Stimulated activated CD4-positive, alpha-beta T cell treated with anti-CD3 and anti-CD28 coated beads, Interleukin-1b, Interleukin-23, amount 100 ng/mL, for 4 hours (primary cell): ENCODE results near the gene CAMTA1.

Experiments
- DNase-seq, 2 donors: peaks; one replicate each; pipeline ENCODE4 v3.0.0-alpha.2; 2020; ENCODE audit warnings: low read depth in 2 of 2

The CAMTA1 gene

DNA sequence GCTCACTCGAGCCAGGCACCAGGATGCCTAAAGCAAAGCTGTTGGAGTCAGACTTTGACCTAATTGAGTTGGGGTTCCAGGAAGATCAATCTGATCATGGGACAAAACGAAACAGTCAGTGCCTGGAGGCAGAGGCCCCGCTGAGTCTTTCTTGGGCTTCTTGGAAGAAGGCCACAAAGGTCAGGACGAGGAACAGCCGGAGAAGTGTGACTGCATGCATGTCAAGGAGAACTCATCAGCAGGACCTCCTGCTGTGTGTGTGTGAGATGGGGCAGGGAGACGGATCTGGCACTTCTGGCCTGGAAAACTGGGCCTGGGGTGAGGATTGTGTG is 190.8 kb downstream of the CAMTA1 start:
- no peak for DNase-seq

DNA sequence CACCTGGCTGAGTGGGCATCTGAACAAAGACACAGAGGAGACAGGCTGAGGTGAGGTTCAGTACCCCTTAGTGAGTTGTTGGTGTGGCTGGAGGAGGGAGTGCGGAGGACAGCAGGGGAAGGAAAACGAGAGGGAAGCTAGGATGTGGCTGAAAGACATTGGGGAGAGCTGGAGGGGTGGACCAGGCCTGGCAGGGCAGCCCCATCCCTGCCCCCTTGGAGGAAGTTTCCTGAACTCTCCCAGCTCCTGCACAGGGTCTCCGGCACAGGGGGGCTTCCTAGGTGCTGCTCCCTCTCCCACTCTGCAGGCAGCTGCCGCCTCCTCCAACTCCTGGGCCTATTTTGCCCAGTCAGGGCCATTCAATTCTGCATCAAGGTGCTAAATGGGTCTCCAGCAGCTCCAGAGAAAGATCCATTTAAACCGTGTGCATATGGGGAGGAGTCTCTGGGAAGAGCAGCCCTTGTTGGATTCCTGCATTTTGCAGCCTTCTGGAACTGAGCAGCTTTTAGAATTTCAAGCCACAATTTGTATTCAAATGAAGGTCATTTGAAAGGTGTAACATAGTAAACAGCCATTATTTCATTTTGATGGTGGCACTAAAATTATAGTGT is 193.9 kb downstream of the CAMTA1 start:
- no peak for DNase-seq

DNA sequence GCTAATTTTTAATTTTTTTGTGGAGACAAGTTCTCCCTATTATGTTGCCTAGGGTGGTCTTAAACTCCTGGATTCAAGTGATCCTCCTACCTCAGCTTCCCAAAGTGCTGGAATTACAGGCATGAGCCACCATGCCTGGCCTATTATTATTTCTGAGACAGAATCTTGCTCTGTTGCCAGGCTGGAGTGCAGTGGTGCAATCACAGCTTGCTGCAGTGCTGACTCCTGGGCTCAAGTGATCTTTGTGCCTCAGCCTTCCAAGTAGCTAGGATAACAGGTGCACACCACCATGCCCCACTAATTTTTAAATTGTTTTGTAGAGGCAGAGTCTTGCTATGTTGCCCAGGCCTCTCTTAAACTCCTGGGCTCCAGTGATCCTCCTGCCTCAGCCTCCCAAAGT is 196.3 kb downstream of the CAMTA1 start:
- no peak for DNase-seq

DNA sequence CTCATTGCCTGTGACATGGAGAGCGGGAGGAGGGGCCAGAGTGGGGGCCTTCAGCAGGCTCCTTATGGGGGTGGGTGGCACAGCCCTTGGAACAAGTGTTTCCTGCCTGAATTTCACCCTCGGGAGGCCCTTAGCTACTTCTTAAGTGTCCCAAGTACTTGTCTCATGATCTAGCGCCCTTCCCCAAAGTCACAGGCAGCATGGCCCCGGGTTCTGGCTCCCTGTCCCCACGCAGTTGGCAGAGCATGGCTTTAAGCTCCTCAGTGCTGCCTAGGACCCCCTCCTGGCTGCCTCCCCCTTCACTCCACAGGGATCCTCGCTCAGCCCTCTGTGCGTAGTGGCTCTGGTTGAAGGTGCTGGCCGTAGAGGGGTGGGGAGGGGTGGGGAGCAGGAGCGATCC is 197.2 kb downstream of the CAMTA1 start:
- no peak for DNase-seq

DNA sequence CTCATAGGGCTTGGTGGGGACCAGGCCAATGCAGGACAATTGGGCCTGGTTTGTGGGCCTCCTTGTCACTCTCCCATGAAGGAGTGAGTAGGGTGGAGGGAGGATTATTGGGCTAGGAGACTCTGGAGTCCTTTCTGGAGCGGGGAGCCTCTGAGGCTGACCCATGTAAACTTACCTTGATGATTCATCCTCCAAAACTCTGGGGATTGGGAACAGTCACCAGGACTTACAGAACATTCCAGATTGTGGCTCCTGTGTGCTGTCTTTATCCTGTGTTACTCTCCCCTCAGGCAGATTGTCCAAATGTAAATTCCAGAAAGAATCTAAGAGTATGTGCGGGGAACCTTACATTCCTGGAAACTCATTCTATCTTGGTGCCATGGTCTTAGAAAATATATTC is 197.6 kb downstream of the CAMTA1 start:
- DNase-seq = no peak

DNA sequence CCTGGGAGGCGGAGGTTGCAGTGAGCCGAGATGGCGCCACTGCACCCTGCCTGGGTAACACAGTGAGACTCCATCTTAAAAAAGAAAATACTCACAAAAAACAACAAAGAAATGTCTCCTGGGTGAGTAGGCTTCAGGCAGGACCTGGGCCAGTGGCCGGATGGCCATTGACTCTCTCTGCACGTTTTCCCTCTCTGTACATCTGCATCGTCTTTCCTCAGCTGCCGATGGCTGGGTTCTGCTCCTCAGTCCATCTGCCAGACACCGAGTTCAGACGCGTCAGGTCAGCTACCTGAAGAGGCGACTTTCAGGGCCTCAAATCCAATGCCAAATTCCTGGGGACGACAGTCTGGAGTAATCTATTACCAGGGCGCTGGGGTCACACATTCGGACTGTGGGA is 199.3 kb downstream of the CAMTA1 start:
- DNase-seq = no peak

DNA sequence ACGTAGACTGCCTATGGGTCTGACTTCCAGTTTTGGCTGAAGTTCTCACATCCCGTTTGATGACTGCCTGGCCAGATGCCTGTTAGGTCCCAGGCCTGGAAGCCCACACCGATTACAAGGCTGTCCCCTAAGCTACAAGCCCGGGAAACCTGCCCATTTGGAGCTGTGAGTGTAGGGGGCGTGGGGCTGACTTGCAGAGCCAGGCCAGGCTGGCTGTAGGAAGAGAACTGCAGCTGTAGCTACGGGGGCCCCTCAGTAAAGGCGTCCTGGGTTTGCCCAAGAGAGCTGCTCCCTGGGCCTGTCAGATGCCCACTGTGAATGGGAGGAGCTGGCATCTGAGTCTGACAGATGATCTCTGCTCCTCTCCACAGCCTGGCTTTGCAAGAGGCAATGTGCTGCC is 199.7 kb downstream of the CAMTA1 start:
- DNase-seq = no peak

DNA sequence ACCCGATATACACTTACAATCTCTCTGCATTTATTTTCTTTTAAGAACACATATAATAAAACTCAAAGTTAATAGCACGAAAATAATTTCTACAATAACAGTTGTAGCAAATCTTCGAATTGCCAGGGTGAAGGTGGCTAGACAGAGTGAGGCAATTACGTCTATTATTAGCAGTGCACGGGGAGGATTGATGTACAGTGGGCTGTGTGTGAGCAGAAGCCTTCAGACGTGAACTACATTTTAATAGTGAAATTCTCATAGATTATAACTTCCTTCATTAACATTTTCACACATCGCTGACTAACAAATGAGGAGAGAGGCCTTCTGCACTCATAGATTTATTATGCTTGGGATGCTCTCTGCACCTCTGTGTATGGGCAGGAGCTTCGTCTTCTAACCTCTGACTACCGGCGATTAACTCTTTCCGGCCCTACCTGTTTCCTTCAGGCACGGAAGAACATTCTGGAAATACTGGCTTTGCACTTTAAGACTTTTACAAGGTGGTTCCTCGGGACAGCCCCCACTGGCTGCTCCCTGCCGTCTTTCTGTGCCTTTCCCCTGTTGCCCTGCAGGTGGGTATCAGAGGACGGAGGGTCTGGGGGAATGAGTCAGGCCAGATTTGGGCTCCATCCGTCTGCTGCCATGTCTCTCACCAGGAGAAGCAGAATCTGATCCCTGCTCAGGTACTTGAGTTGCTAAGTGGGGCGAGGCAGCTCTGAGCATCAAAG is 200.5 kb downstream of the CAMTA1 start:
- DNase-seq = no peak

DNA sequence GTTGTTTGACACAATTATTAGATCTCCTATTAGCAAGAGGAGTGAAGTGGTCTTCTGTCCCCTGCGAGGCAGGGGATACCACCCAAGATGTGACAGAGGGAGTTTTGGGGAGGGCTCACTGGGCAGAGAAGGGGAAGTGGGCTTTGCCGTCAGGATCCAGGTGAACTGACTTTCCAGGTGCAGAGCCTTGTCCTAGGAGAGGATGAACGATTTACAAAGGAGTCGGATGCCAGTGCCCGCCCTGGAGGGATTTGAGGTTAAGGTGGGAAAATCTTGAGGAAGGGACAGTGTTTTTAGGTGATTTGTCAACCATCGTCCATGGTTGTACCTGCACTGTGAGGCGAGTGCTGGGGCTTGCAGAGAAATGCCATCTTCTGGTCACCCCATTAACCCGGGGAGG is 201.0 kb downstream of the CAMTA1 start:
- DNase-seq = no peak

DNA sequence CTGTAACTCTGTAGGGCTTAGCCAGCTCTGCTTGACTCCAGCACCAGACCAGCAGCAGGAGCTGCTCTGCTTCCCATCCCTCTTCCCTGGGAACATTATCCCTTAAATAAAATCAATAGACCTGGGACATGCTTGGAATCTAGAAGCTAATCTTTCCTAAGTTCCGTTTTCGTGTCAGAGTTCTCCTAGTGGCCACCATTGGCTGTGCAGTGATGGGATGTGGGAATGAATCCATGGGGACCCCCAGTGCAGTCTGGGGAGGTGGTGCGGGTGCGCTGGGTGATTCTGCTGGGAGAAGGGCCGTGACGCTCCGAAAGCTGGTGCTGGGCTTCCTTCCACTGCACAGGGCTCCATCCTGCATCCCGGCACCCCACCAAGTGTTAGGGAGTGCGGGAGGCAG is 202.7 kb downstream of the CAMTA1 start:
- no peak for DNase-seq

DNA sequence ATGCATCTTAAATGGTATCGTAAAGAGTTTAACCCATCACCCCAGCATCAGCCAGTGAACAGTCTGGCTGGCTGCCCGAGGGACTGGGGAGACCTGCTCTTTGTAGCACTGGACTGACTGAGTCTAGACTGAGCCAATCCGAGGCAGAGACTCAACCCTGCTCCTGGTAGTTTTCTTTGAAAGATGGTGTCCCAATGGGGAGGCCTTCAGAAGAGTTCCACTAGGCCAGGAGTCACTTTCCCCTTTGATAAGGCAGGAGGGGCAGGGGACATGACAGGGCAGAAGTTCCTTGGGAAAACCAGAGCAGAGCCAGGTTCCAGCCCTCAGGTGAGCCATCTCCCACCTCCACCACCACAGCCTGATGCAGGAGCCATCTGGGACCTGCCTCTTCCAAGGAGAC is 203.5 kb downstream of the CAMTA1 start:
- DNase-seq = no peak

DNA sequence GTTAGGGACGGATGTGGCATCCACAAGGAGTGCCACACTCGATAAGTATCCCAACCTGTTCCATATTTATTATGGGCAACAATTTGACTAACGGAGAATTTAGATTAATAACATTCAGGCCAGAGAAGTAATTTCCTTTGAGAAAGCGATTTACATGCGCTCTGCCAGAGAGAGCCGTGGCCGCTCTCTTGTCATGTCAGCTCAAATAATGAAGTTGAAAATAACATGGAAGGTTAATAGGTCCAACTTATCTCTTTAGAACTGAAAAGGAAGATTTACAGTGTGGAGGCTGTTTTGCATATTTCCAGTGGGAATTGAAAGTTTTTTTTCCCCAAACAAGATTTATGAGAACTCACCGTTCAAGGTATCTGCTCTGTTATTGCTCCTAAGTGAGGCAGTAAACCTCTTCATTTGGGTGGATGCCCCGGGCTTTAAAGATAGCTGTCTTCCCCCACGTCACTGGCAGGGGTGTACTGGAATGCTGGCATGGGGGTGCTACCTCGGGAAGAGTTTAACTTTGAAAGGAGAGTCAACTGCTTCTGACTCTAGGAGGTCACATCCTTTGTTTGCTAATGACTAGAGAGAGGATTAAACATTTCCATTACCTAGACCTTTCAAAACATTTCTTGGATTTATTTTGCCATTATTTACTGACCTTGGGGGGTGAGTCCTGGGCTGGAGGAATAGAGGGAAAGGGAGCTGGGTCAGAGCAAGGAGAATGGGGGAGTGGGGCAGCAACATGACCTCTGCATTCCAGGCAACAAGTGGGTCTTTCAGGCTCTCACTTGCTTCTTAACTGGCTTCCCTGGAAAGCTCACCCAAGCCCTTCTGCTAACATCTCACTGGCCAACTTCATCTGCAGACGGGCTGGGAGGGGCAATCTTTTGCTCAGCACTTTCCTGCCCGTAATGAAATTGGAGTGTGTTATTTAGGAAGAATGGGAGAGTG is 204.2 kb downstream of the CAMTA1 start:
- no peak for DNase-seq

DNA sequence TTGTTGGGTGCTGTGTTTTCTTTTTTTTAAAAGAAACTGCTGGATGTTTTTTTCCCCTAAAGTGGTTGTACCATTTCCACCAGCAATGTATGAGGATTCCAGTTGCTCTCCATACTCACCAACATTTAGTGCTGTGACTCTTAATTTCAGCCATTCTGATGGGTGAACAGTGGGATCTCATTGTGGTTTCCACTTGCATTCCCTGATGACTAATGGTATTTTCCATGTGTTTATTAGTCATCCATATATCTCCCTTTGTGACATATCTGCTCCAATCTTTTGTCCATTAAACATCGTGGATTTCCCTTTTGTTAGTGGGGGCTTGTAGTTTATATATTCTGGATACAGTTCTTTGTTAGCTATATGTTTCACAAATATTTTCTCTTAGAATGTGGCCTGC is 206.0 kb downstream of the CAMTA1 start:
- DNase-seq = no peak

DNA sequence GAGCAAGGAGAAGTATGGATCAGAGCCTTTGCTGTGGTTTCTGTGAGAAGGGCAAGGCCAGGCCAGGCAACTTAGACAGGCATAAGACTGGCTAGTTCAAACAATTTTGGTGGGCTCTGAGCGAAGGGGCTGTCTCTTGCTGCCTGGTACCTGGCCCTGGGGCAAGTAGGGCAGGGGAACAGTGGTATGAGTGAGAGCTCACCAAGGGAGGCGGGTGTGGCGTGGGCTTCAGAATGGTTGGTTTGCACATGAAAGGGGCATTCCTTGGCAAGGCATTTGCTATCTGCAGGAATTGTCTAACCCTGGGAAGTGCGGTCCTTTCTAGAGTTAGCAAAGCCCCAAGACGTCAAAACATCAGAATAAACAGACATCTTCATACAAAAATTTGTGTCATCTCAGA is 210.5 kb downstream of the CAMTA1 start:
- DNase-seq = no peak

DNA sequence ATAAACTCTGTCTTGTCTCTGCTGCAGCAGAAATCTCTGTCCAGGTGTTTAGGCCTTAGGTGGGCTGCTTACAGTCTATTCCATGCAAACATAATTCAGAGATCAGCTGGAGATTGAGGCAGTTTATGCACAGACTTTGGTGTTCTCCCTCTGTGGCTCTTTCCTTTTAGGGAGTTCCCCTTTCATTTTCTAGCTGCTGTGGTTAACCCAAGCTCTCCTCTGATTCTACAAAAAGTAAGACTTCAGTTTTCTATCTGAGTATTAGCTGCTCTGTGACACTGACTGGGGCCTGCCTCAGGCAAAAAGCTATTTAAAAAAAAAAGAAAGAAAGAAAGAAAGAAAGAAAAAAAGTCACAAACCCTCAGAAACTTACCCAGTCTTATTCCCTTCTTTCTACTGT is 211.1 kb downstream of the CAMTA1 start:
- DNase-seq = no peak

DNA sequence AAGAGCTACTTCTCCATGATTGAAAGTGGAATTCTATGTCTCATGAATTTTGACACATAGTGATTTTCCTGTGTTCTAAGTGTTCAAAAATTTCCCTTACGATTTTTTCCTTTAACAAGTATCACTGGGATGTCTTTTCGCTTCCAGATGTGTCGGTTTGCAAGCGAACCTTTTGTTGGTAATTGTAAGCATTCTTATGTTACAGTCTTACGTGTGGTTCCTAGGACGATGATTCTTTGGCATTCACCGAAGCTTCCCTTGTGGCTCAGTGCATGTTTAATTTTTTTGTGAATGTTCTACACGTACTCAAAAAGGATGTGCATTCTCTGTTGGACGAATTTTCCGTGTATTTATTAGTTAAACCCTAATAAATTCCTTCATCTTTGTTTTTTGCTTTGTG is 211.6 kb downstream of the CAMTA1 start:
- no peak for DNase-seq

DNA sequence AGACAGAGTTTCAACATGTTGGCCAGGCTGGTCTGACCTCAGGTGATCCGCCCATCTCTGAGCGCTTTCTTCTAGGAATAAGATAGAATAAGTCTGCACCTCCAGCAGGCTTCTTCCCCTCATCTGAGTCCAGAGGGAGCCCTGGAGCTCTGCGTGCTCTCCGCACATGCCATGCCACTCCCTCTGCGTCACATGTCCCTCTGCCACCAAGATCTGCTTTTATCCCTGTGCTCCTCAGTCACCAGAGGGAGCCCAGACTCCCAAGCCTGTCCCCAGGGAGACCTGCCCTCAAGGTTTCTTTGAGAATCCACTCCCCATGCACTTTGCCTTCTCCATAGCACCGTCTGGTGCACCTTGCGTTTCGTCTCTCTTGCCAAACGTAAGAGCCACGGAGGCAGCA is 213.0 kb downstream of the CAMTA1 start:
- DNase-seq = no peak

DNA sequence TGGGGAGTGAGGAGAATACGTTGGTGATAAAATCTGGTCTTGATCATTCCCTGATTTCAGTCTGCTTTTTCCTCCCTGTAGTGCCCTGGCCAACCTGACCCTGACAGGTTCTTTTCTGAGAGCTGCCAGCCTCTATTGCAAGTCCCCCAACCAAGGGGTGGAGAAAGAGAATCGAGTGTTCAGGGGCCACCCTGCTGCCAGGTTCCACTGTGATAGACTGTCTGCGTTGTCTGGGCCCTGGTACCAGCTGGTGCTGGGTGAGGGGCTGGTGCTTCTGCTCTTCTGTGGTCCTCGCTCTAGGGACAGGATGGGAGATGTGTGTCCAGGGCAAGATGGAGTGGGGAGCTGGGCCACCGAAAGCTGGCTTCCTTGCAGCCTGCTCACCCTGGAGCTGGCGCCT is 214.6 kb downstream of the CAMTA1 start:
- no peak for DNase-seq

DNA sequence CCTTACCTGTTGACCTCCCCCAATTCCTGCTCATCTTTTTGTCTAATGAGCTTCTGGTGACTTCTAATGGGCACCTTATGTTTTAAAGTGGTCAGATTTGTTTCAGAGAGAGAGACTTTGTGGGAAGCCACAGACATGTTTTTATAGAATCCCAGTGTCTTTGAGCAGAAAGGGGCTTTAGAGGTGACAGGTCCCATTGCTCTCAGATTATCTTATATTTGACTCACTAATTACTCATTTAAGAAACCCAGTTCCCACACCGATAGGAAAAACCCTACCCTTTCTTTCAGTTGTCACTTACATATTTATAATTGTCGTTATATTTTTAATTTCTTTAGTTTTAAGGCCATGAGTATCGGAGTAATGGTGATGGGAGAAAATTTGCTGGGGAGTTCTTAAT is 215.5 kb downstream of the CAMTA1 start:
- no peak for DNase-seq

DNA sequence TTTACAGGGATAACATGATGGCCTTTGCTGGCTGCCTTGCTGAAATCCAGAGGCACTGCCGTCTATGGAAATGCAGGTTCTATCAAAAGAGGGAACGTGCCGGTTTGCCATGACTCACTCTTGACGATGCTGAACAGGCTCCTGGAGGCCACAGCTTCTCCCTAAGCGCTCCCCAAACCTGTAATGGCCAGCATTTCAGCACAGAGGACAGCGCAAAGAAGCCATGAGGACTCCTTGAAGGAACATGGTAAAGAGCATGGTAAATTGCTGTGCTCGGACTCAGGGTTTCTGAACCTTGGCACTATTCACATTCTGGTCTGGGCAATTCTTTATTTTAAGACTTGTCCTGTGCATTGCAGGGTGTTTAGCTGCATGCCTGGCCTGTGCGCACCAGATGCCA is 217.5 kb downstream of the CAMTA1 start:
- DNase-seq = no peak

DNA sequence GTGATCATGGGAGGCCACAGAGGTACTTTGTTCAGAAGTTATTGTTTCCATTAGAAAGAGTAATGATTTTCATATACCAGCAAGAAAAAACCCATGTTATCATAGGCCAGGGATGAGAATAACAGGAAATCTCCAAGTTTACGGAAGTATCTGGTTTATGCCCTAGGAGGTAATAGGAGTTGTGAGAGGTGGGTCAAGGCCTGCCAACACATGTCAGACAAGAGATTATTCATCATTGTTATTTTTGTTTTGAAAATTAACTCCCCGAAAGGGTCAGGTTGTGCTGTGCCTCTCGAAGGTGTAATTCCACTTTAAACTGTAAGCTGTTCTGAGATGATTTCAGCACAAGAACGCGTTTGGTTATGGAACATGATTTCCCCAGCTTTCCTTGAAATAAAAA is 218.4 kb downstream of the CAMTA1 start:
- no peak for DNase-seq

DNA sequence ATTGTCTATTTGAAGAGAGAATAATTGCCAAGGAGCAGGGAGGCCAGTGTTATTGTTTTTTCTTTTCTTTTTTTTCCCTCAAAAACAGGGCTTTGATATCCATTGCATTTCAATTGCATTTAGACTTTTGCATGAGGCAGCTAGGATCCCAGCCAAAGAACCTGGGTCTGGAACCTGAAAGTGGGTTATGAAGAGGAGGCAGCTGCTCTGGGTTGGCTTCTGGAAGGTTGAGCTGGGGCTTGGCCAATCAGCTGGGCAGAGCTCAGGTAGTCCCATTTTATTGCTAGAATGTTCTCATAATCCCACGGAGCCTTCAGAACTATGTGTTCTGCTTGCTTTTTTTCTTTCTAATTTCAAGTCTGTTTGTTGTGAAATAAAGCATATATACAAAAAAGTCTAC is 218.9 kb downstream of the CAMTA1 start:
- no peak for DNase-seq

DNA sequence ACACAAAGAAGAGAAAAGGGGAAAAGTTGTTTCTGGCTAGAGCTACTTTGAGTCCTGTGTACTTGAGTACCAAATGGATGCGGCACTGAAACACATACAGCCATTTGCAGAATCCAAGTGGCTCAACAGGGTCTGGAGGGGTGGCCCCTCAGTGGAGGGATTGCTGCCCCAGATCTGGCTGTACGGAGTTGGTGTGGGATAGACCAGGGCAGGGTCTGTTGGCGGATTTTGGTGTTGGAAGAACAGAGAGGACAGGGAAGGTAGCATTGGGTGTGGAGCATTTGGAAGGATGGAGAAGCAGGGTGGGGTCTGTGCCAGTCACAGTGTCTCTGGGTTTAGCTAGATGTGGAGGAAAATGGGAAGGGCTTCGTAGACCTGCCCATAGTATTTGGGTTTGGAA is 220.5 kb downstream of the CAMTA1 start:
- no peak for DNase-seq
